SK-N-MC (cell line): Measurements from ENCODE around the gene OTOGL.

Source experiments
- EZH2 ChIP-seq: fragments of 200-600 bp; sonication (generic); IDR thresholded peaks from one replicate; pipeline ENCODE4 v1.6.1; 2017; ENCODE audit warnings: antibody characterized with exemption
- POLR2AphosphoS5 ChIP-seq: IDR thresholded peaks from 2 replicates; pipeline ENCODE4 v1.6.1; 2012; ENCODE audit warnings: mild to moderate bottlenecking, low read depth, low read length, borderline replicate concordance

DNA sequence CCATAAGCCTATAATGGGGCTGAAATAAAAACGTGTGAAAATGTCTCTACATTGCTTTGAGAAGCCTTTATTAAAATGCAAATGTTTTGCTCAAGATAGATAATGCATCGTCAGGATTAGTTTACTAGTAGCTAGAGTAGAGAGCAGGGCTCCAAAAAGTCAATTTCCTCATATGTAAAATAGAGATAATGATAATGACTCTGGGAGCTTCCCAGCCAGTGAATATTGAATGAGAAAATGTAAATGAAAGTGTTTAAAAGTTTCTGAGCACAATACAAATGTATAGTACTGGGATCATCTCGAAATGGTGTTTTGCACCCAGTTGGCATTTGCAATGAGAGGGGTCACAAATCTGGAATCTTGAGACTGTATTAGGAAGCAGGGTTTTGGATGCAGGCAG, 135.3 kb downstream of the OTOGL start:
- no peak for TF ChIP-seq EZH2
- no peak for TF ChIP-seq POLR2AphosphoS5
